CD14-positive monocyte (primary cell): ENCODE measurements around the gene DET1. TPM values are rescaled to one million over a fixed set of nuclear protein-coding genes. Genes with fewer than 3 reads are reported as not detected.

Experiments used
- DNase-seq, 3 donors: peaks; one replicate each; pipeline ENCODE4 v3.0.0-alpha.2; 2011 to 2022
- H2AFZ ChIP-seq: 2 replicates; pipeline ENCODE4 v1.6.0; 2012; ENCODE audit warnings: mild to moderate bottlenecking, low read depth, low read length, inconsistent platforms; ENCODE audit not compliant: insufficient read depth, poor library complexity, severe bottlenecking
- H3K27ac ChIP-seq, 2 donors: 1 replicate in 1 of 2; 2 replicates in 1 of 2; pipeline ENCODE4 v1.5.1; 2012 to 2013; ENCODE audit warnings: low read length in 2 of 2, control low read depth in 1 of 2, inconsistent platforms in 1 of 2, low read depth in 1 of 2, mild to moderate bottlenecking in 1 of 2
- H3K27me3 ChIP-seq, 2 donors: one replicate each; pipeline versions ENCODE4 v1.6.0 to v1.6.1; 2011 to 2013; ENCODE audit warnings: low read length in 2 of 2; ENCODE audit not compliant: control insufficient read depth in 2 of 2, insufficient read depth in 2 of 2
- H3K36me3 ChIP-seq, 2 donors: replicated peaks in 1 of 2; 1 replicate in 1 of 2; 2 replicates in 1 of 2; pipeline versions ENCODE4 v1.5.1 to v1.6.1; 2012 to 2013; ENCODE audit warnings: low read length in 2 of 2, control low read depth in 1 of 2, inconsistent platforms in 1 of 2, mild to moderate bottlenecking in 1 of 2; ENCODE audit not compliant: insufficient read depth in 2 of 2, control insufficient read depth in 1 of 2
- H3K4me1 ChIP-seq, 2 donors: 1 replicate in 1 of 2; 2 replicates in 1 of 2; pipeline versions ENCODE4 v1.5.1 to v1.6.1; 2012 to 2013; ENCODE audit warnings: low read length in 2 of 2, control low read depth in 1 of 2, inconsistent platforms in 1 of 2, mild to moderate bottlenecking in 1 of 2, moderate library complexity in 1 of 2; ENCODE audit not compliant: insufficient read depth in 2 of 2, control insufficient read depth in 1 of 2
- H3K4me2 ChIP-seq: replicated peaks from 2 replicates; pipeline ENCODE3; 2012; ENCODE audit warnings: low read length, moderate library complexity, mild to moderate bottlenecking; ENCODE audit not compliant: poor library complexity, severe bottlenecking; ENCODE audit errors: extremely low read depth
- H3K4me3 ChIP-seq, 3 experiments: fragments of 200-600 bp in 1 of 3; sonication (generic) in 1 of 3; replicated peaks in 1 of 3; 1 replicate in 2 of 3; 2 replicates in 1 of 3; pipeline ENCODE4 v1.5.1; 2011 to 2013; ENCODE audit warnings: low read length in 3 of 3, mild to moderate bottlenecking in 3 of 3, control low read depth in 2 of 3, low read depth in 2 of 3, inconsistent platforms in 1 of 3, moderate library complexity in 1 of 3
- H3K79me2 ChIP-seq: 2 replicates; pipeline ENCODE4 v1.6.0; 2012; ENCODE audit warnings: mild to moderate bottlenecking, control low read depth, inconsistent platforms, low read length, moderate library complexity; ENCODE audit not compliant: insufficient read depth
- H3K9ac ChIP-seq: 2 replicates; pipeline ENCODE4 v1.6.0; 2017; ENCODE audit warnings: low read length, mild to moderate bottlenecking; ENCODE audit not compliant: insufficient read depth, poor library complexity, severe bottlenecking
- H3K9me3 ChIP-seq, 2 donors: replicated peaks in 1 of 2; 1 replicate in 1 of 2; 2 replicates in 1 of 2; pipeline versions ENCODE4 v1.5.1 to v1.6.1; 2012 to 2013; ENCODE audit warnings: low read length in 2 of 2, control low read depth in 1 of 2; ENCODE audit not compliant: control insufficient read depth in 1 of 2, insufficient read depth in 1 of 2
- H4K20me1 ChIP-seq: 2 replicates; pipeline ENCODE4 v1.6.0; 2012; ENCODE audit warnings: mild to moderate bottlenecking, low read length, control low read depth, moderate library complexity; ENCODE audit not compliant: insufficient read depth
- H3K27ac Mint-ChIP-seq, 7 donors: one replicate each; pipeline ENCODE4 v1.8.0; 2020; ENCODE audit warnings: mild to moderate bottlenecking in 7 of 7, mixed read lengths in 7 of 7, moderate library complexity in 6 of 7, inconsistent platforms in 2 of 7
- H3K27me3 Mint-ChIP-seq, 3 donors: one replicate each; pipeline ENCODE4 v1.8.0; 2021 to 2022; ENCODE audit warnings: low read depth in 3 of 3, mild to moderate bottlenecking in 3 of 3, mixed read lengths in 3 of 3, moderate library complexity in 3 of 3, inconsistent platforms in 1 of 3
- H3K36me3 Mint-ChIP-seq, 2 donors: one replicate each; pipeline ENCODE4 v1.8.0; 2020; ENCODE audit warnings: mixed read lengths in 2 of 2, inconsistent platforms in 1 of 2, mild to moderate bottlenecking in 1 of 2
- H3K4me1 Mint-ChIP-seq: one replicate; pipeline ENCODE4 v1.8.0; 2020; ENCODE audit warnings: mild to moderate bottlenecking, mixed read lengths
- H3K4me3 Mint-ChIP-seq, 2 donors: one replicate each; pipeline ENCODE4 v1.8.0; 2020; ENCODE audit warnings: mild to moderate bottlenecking in 2 of 2, mixed read lengths in 2 of 2, moderate library complexity in 1 of 2
- H3K9me3 Mint-ChIP-seq, 7 donors: one replicate each; pipeline ENCODE4 v1.8.0; 2020 to 2022; ENCODE audit warnings: mixed read lengths in 7 of 7, mild to moderate bottlenecking in 6 of 7, moderate library complexity in 6 of 7, inconsistent platforms in 2 of 7
- WGBS: methylation state at CpG from one replicate; pipeline ENCODE4 v1.1.5; 2013; ENCODE audit warnings: missing lambda C conversion rate; ENCODE audit not compliant: insufficient coverage; 5-methylcytosine and 5-hydroxymethylcytosine counted together
- intact Hi-C, 2 donors: fragments of 100-400 bp; cut with micrococcal nuclease; formaldehyde crosslinking; loops; one replicate each; pipeline versions ENCODE4 v1.15.0 to v1.15.1; 2023
- polyA plus RNA-seq, 3 donors: library from polyadenylated mRNA; depleted of rRNA in 1 of 3; unstranded in 2 of 3; stranded (reverse) in 1 of 3; fragments of 300-500 nt in 2 of 3; fragments of >200 nt in 1 of 3; fragmentation: Illumina TruSeq in 2 of 3; gene quantifications; 1 replicate in 2 of 3; 2 replicates in 1 of 3; pipeline ENCODE4 v1.2.3, GENCODE V29; 2012 to 2021
- TF ChIP-seq, protein P1 (sequence below): fragments of 200-600 bp; IDR thresholded peaks from one replicate; pipeline ENCODE4 v1.8.0; 2022; ENCODE audit warnings: antibody characterized with exemption, mild to moderate bottlenecking

DET1 gene
- polyA plus RNA-seq, 3 donors, result 0.88 to 3.4 (median 1.8) TPM

DNA sequence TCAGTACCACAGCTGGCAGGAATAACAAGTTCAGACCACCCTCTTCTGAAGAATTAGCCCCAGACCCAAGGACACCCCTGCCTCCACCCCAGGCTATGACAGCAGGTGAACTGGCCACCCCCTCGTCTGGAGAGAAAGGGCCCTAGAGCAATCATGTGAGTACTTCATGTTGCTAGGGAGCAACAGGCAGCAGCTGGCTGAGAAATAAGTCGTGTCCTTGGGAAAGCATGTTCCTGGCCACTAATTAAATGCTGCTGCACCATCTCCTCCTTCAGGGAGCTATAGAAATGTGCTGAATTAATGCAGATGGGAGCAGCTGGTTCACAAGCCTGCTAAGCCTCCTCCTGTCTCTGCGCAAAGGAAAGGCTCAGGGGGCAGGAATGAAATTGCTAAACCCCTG is 47.5 kb downstream of the DET1 start:
- intact Hi-C loops, result no loop called here

DNA sequence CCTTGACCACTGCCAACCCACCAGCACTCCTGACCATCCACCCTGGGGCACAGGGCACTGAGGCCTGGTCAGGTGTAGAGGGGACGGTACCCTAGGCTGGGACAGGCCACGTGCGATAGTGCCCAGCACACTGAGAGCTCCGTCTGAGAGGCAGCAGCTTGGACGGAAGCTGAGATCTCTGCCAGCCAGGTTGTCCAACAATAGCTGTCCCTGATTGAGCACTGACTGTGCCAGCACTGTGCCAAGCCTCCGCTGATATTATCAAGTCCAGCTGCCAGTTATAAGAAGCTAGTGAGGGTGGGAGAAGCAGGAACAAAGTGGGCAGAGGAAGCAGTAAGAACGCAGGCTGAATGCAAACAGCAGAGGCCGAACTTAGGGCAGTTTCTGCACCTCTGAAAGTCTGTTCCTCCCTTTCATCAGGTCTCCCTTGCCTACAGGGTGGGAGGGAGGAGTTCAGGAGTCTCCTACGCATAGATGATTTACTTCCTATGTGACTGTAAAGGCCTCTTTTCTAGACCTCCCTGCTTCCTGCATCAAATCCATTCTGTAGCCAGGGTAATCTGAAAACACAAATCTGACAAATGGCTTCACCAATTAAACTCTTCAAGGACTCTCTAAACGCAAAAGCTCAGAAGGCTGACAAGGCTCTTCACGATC is 49.2 kb downstream of the DET1 start:
- TF ChIP-seq, protein P1, sequence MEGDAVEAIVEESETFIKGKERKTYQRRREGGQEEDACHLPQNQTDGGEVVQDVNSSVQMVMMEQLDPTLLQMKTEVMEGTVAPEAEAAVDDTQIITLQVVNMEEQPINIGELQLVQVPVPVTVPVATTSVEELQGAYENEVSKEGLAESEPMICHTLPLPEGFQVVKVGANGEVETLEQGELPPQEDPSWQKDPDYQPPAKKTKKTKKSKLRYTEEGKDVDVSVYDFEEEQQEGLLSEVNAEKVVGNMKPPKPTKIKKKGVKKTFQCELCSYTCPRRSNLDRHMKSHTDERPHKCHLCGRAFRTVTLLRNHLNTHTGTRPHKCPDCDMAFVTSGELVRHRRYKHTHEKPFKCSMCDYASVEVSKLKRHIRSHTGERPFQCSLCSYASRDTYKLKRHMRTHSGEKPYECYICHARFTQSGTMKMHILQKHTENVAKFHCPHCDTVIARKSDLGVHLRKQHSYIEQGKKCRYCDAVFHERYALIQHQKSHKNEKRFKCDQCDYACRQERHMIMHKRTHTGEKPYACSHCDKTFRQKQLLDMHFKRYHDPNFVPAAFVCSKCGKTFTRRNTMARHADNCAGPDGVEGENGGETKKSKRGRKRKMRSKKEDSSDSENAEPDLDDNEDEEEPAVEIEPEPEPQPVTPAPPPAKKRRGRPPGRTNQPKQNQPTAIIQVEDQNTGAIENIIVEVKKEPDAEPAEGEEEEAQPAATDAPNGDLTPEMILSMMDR, result no peak
- no peak overlapping the region for H2AFZ ChIP-seq
- H3K27ac ChIP-seq, result no peak overlapping the region
- H3K9ac ChIP-seq, result no peak overlapping the region
- no peaks in the 10 kb centered on the region for H4K20me1 ChIP-seq
- no peak overlapping the region for H3K4me3 ChIP-seq
- H3K4me2 ChIP-seq, result no peak overlapping the region
- Mint-ChIP-seq H3K4me1 (no peaks in the 10 kb centered on the region), H3K27ac (no peak overlapping the region), H3K36me3 (peaks cover 3 to 7% of the 10 kb centered on the region in 2 donors), H3K9me3 (no peaks in the 10 kb centered on the region), H3K4me3 (no peak overlapping the region), H3K27me3 (no peaks in the 10 kb centered on the region)
- WGBS, result 94% methylated on average over 7 of the region's 11 CpGs
- H3K27me3 ChIP-seq, result no peaks in the 10 kb centered on the region
- H3K4me1 ChIP-seq, result no peaks in the 10 kb centered on the region
- no peaks in the 10 kb centered on the region for H3K79me2 ChIP-seq
- DNase-seq, result no peak
- H3K9me3 ChIP-seq, result no peaks in the 10 kb centered on the region
- intact Hi-C loops, result no loop called here
- H3K36me3 ChIP-seq, result no peaks in the 10 kb centered on the region

More for the DNA sequence above, 47.5 kb downstream of the DET1 start:
- H3K9me3 Mint-ChIP-seq, result no peaks in the 10 kb centered on the region
- H3K79me2 ChIP-seq, result no peaks in the 10 kb centered on the region
- no peak overlapping the region for H3K9ac ChIP-seq
- H3K36me3 ChIP-seq, result peaks cover 0 to 6% of the 10 kb centered on the region in 2 donors
- H4K20me1 ChIP-seq, result no peaks in the 10 kb centered on the region
- no peaks in the 10 kb centered on the region for H3K4me1 ChIP-seq
- H3K27ac ChIP-seq, result no peak overlapping the region
- no peaks in the 10 kb centered on the region for H3K27me3 ChIP-seq
- TF ChIP-seq, protein P1, result no peak
- H3K9me3 ChIP-seq, result no peaks in the 10 kb centered on the region
- peak overlapping the region in 1 of 7 donors; percentile 6 for H3K27ac Mint-ChIP-seq
- H3K27me3 Mint-ChIP-seq, result no peaks in the 10 kb centered on the region
- no peak overlapping the region for H2AFZ ChIP-seq
- no peak for DNase-seq
- H3K4me2 ChIP-seq, result no peak overlapping the region
- no peak overlapping the region for H3K4me3 Mint-ChIP-seq
- WGBS, result 100% methylated on average over 2 of the region's 3 CpGs
- no peaks in the 10 kb centered on the region for H3K4me1 Mint-ChIP-seq
- H3K36me3 Mint-ChIP-seq, result peaks cover 10 to 14% of the 10 kb centered on the region in 2 donors
- no peak overlapping the region for H3K4me3 ChIP-seq
